Gastrocnemius medialis (tissue), 4 donors: ENCODE results near the gene MACIR. TPM values are rescaled to one million over a fixed set of nuclear protein-coding genes. Genes with fewer than 3 reads are reported as not detected.
"Not testable (repeated sequence)": the region's sequence is repeated elsewhere in the genome, so short reads cannot be mapped to it uniquely, and the experiment has no call there.

ENCODE experiments used
- ATAC-seq, 2 donors: fragments of 150-250 bp; one replicate each; pipeline ENCODE4 v1.9.1; 2016
- DNase-seq, 2 donors: peaks; one replicate each; pipeline ENCODE4 v3.0.0-alpha.2; 2019
- H3K27ac ChIP-seq, 4 donors: fragments of 200-600 bp; sonication (generic); 1 replicate in 1 of 4; 2 replicates in 3 of 4; pipeline ENCODE4 v1.5.1; 2016 to 2018; ENCODE audit warnings: mild to moderate bottlenecking in 2 of 4, moderate library complexity in 1 of 4
- H3K27me3 ChIP-seq, 3 donors: fragments of 200-600 bp; sonication (generic) in 2 of 3; 1 replicate in 1 of 3; 2 replicates in 2 of 3; pipeline versions ENCODE4 v1.5.1 to v1.6.0; 2016 to 2019; ENCODE audit warnings: mild to moderate bottlenecking in 1 of 3, moderate library complexity in 1 of 3
- H3K36me3 ChIP-seq, 2 donors: fragments of 200-600 bp; sonication (generic) in 1 of 2; one replicate each; pipeline ENCODE4 v1.5.1; 2017 to 2018
- H3K4me1 ChIP-seq, 2 donors: fragments of 200-600 bp; sonication (generic) in 1 of 2; one replicate each; pipeline ENCODE4 v1.5.1; 2016 to 2017; ENCODE audit warnings: mild to moderate bottlenecking in 2 of 2
- H3K4me3 ChIP-seq, 4 donors: fragments of 200-600 bp; sonication (generic) in 3 of 4; 1 replicate in 1 of 4; 2 replicates in 3 of 4; pipeline ENCODE4 v1.5.1; 2016 to 2019; ENCODE audit warnings: mild to moderate bottlenecking in 2 of 4
- H3K9me3 ChIP-seq, 3 donors: fragments of 200-600 bp; sonication (generic) in 2 of 3; 1 replicate in 1 of 3; 2 replicates in 2 of 3; pipeline ENCODE4 v1.5.1; 2016 to 2019
- CTCF ChIP-seq, 5 experiments: fragments of 450-650 bp in 3 of 5; fragments of 200-600 bp in 2 of 5; sonication (generic) in 2 of 5; IDR thresholded peaks in 4 of 5; conservative IDR thresholded peaks in 1 of 5; 1 replicate in 4 of 5; 2 replicates in 1 of 5; pipeline ENCODE4 v1.5.1; 2016 to 2019; ENCODE audit warnings: antibody characterized with exemption in 5 of 5, mild to moderate bottlenecking in 3 of 5, moderate library complexity in 3 of 5
- POLR2A ChIP-seq, 2 donors: fragments of 450-650 bp; IDR thresholded peaks; one replicate each; pipeline ENCODE4 v1.6.1; 2017; ENCODE audit warnings: antibody characterized with exemption in 2 of 2, mild to moderate bottlenecking in 2 of 2, moderate library complexity in 2 of 2
- in situ Hi-C, 4 donors: fragments of 200-750 bp; cut with MboI; loops; one replicate each; pipeline versions ENCODE4 v1.15.0 to v1.8.0; 2017; ENCODE audit warnings: low sequenced_read_pairs in 4 of 4
- intact Hi-C: fragments of 100-400 bp; cut with DNase I; formaldehyde crosslinking; loops from one replicate; pipeline ENCODE4 v1.15.1; 2023; ENCODE audit warnings: low total_unique reads
- total RNA-seq, 4 donors: library from RNA; depleted of rRNA; stranded (reverse); fragments of >200 nt; gene quantifications; one replicate each; pipeline versions ENCODE4 v1.1.0 to v1.2.3, GENCODE V29; 2016

MACIR gene
- total RNA-seq, 4 donors from 2014 or later = 8.0 to 26.6 (median 21.7) TPM

GRCh38 chr5:103216137-103216536 is 42.4 kb upstream of the MACIR start:
- no peaks in the 10 kb centered on the region for H3K27me3 ChIP-seq
- in situ Hi-C loops (no loop called here), intact Hi-C loops (no loop called here)
- no peaks in the 10 kb centered on the region for H3K36me3 ChIP-seq
- DNase-seq (no peak), ATAC-seq (no peak)
- H3K9me3 ChIP-seq = no peaks in the 10 kb centered on the region
- H3K4me3 ChIP-seq = no peak overlapping the region
- TF ChIP-seq POLR2A (IDR thresholded peaks at IDR 0.05) (no peak), CTCF (IDR thresholded peaks at IDR 0.05 in 4 of 5, conservative IDR thresholded peaks at IDR 0.05 in 1 of 5) (no peak)
- H3K4me1 ChIP-seq = no peaks in the 10 kb centered on the region
- no peak overlapping the region for H3K27ac ChIP-seq

- H3K4me1 ChIP-seq = no peaks in the 10 kb centered on the region
- intact Hi-C loops = no loop called here
- H3K36me3 ChIP-seq = no peaks in the 10 kb centered on the region
- in situ Hi-C loops = no loop called here
- H3K27ac ChIP-seq = no peak overlapping the region
- no peaks in the 10 kb centered on the region for H3K27me3 ChIP-seq
- DNase-seq = no peak
- no peaks in the 10 kb centered on the region for H3K9me3 ChIP-seq
- TF ChIP-seq CTCF (IDR thresholded peaks at IDR 0.05 in 4 of 5, conservative IDR thresholded peaks at IDR 0.05 in 1 of 5) (no peak), POLR2A (IDR thresholded peaks at IDR 0.05) (no peak)
- ATAC-seq = no peak
- no peak overlapping the region for H3K4me3 ChIP-seq
Observed at GRCh38 chr5:103216697-103217096, 41.9 kb upstream of the MACIR start.

- H3K27me3 ChIP-seq = no peaks in the 10 kb centered on the region
- TF ChIP-seq POLR2A (IDR thresholded peaks at IDR 0.05) = no peak
- TF ChIP-seq CTCF (IDR thresholded peaks at IDR 0.05 in 4 of 5, conservative IDR thresholded peaks at IDR 0.05 in 1 of 5) = no peak
- DNase-seq = no peak
- no peaks in the 10 kb centered on the region for H3K36me3 ChIP-seq
- intact Hi-C loops = no loop called here
- no peak for ATAC-seq
- in situ Hi-C loops = no loop called here
- no peak overlapping the region for H3K27ac ChIP-seq
- H3K4me3 ChIP-seq = no peak overlapping the region
- no peaks in the 10 kb centered on the region for H3K4me1 ChIP-seq
- no peaks in the 10 kb centered on the region for H3K9me3 ChIP-seq
Observed at GRCh38 chr5:103217101-103217500, 41.5 kb upstream of the MACIR start.

GRCh38 chr5:103218164-103218563 is 40.4 kb upstream of the MACIR start:
- Histone ChIP-seq H3K4me1 (no peaks in the 10 kb centered on the region), H3K9me3 (no peaks in the 10 kb centered on the region), H3K27ac (no peak overlapping the region), H3K4me3 (no peak overlapping the region), H3K36me3 (no peaks in the 10 kb centered on the region), H3K27me3 (no peaks in the 10 kb centered on the region)
- intact Hi-C loops = no loop called here
- in situ Hi-C loops = no loop called here
- TF ChIP-seq POLR2A (IDR thresholded peaks at IDR 0.05) (no peak), CTCF (IDR thresholded peaks at IDR 0.05 in 4 of 5, conservative IDR thresholded peaks at IDR 0.05 in 1 of 5) (no peak)
- DNase-seq = no peak
- ATAC-seq = no peak

- ATAC-seq, intact Hi-C loops, DNase-seq: not testable (repeated sequence)
Observed at GRCh38 chr5:103219074-103219473, 39.5 kb upstream of the MACIR start.

More at GRCh38 chr5:103219074-103219473, 39.5 kb upstream of the MACIR start:
- H3K9me3 ChIP-seq, in situ Hi-C loops, H3K4me3 ChIP-seq, H3K36me3 ChIP-seq, H3K27me3 ChIP-seq, H3K4me1 ChIP-seq, H3K27ac ChIP-seq: not testable (repeated sequence)
